SU-DHL-6 (cell line): Measurements from ENCODE around the gene HSD17B7.

ENCODE experiments used
- H2AFZ ChIP-seq: fragments of 200-600 bp; sonication (generic); 2 replicates; pipeline ENCODE4 v1.6.1; 2014; ENCODE audit warnings: low read depth, mild to moderate bottlenecking, moderate library complexity, mixed read lengths, antibody characterized with exemption, low read length; ENCODE audit not compliant: severe bottlenecking
- H3F3A ChIP-seq: fragments of 200-600 bp; shearing (Covaris generic); 2 replicates; pipeline ENCODE4 v1.6.0; 2016; ENCODE audit warnings: antibody characterized with exemption, mild to moderate bottlenecking; ENCODE audit not compliant: insufficient read depth
- H3K27ac ChIP-seq: fragments of 200-600 bp; sonication (generic); 2 replicates; pipeline ENCODE4 v1.5.1; 2016; ENCODE audit warnings: low read depth, mild to moderate bottlenecking, low read length, moderate library complexity, mixed read lengths
- H3K27me3 ChIP-seq: fragments of 200-600 bp; sonication (generic), shearing (Covaris generic); 2 replicates; pipeline ENCODE4 v1.6.0; 2014; ENCODE audit warnings: mild to moderate bottlenecking, low read length
- H3K36me3 ChIP-seq: fragments of 200-600 bp; sonication (generic); 2 replicates; pipeline ENCODE4 v1.6.1; 2014; ENCODE audit warnings: mild to moderate bottlenecking, low read length, mixed read lengths
- H3K4me2 ChIP-seq: fragments of 300-600, 200-600 bp; shearing (Covaris generic), sonication (generic); 2 replicates; pipeline ENCODE4 v1.6.0; 2014; ENCODE audit warnings: low read length, low read depth, mild to moderate bottlenecking; ENCODE audit not compliant: poor library complexity, severe bottlenecking
- H3K4me3 ChIP-seq: fragments of 200-600 bp; sonication (generic); 2 replicates; pipeline ENCODE4 v1.5.1; 2014; ENCODE audit warnings: antibody characterized with exemption, low read length, mild to moderate bottlenecking, mixed read lengths; ENCODE audit not compliant: insufficient read depth, poor library complexity, severe bottlenecking
- H3K79me2 ChIP-seq: fragments of 200-600 bp; sonication (generic); 2 replicates; pipeline ENCODE4 v1.6.1; 2014; ENCODE audit warnings: mild to moderate bottlenecking, low read length, moderate library complexity; ENCODE audit not compliant: insufficient read depth
- H3K9ac ChIP-seq: fragments of 200-600 bp; sonication (generic); 2 replicates; pipeline ENCODE4 v1.7.0; 2014; ENCODE audit warnings: mild to moderate bottlenecking, low read length
- H3K9me2 ChIP-seq: fragments of 200-600 bp; sonication (generic); replicated peaks from 2 replicates; pipeline ENCODE4 v1.6.1; 2014; ENCODE audit warnings: low read length; ENCODE audit not compliant: insufficient read depth
- H3K9me3 ChIP-seq: fragments of 200-600 bp; sonication (generic); 2 replicates; pipeline ENCODE4 v1.6.1; 2014; ENCODE audit warnings: low read length, mixed read lengths; ENCODE audit not compliant: insufficient read depth
- H4K20me1 ChIP-seq: fragments of 200-600 bp; sonication (generic); 2 replicates; pipeline ENCODE4 v1.6.1; 2014; ENCODE audit warnings: low read depth, mild to moderate bottlenecking, antibody characterized with exemption, low read length, moderate library complexity, mixed read lengths
- CTCF ChIP-seq: fragments of 200-600 bp; sonication (generic); IDR thresholded peaks from one replicate; pipeline ENCODE4 v1.5.1; 2017; ENCODE audit warnings: antibody characterized with exemption, mild to moderate bottlenecking, low read length, moderate library complexity; ENCODE audit not compliant: insufficient read depth, poor library complexity, severe bottlenecking
- EZH2phosphoT487 ChIP-seq: fragments of 200-600 bp; sonication (generic), shearing (Covaris generic); conservative IDR thresholded peaks from 2 replicates; pipeline ENCODE4 v1.6.1; 2018; ENCODE audit warnings: mild to moderate bottlenecking, antibody characterized with exemption, low read length, moderate library complexity, mixed read lengths

The HSD17B7 gene

GRCh38 chr1:162861625-162862024 lies 71.1 kb downstream of the HSD17B7 start:
- Histone ChIP-seq H3K9ac (no peak overlapping the region), H3K4me3 (no peak overlapping the region), H3K9me3 (no peaks in the 10 kb centered on the region), H3K79me2 (no peaks in the 10 kb centered on the region), H3K27me3 (no peaks in the 10 kb centered on the region), H3K36me3 (no peaks in the 10 kb centered on the region), H2AFZ (no peak overlapping the region), H3F3A (no peaks in the 10 kb centered on the region), H3K4me2 (no peak overlapping the region), H4K20me1 (no peaks in the 10 kb centered on the region), H3K27ac (no peak overlapping the region), H3K9me2 (no peaks in the 10 kb centered on the region)
- TF ChIP-seq CTCF = no peak
- no peak for TF ChIP-seq EZH2phosphoT487
